GM18907 (cell line): ENCODE results near the gene GPR146.

Experiments used
- ATAC-seq: cut with Tn5 transposase; IDR thresholded peaks from one replicate; pipeline ENCODE4 v1.9.1; 2021; ENCODE audit warnings: mild to moderate bottlenecking, moderate library complexity; ENCODE audit not compliant: unreplicated experiment

Gene GPR146

DNA sequence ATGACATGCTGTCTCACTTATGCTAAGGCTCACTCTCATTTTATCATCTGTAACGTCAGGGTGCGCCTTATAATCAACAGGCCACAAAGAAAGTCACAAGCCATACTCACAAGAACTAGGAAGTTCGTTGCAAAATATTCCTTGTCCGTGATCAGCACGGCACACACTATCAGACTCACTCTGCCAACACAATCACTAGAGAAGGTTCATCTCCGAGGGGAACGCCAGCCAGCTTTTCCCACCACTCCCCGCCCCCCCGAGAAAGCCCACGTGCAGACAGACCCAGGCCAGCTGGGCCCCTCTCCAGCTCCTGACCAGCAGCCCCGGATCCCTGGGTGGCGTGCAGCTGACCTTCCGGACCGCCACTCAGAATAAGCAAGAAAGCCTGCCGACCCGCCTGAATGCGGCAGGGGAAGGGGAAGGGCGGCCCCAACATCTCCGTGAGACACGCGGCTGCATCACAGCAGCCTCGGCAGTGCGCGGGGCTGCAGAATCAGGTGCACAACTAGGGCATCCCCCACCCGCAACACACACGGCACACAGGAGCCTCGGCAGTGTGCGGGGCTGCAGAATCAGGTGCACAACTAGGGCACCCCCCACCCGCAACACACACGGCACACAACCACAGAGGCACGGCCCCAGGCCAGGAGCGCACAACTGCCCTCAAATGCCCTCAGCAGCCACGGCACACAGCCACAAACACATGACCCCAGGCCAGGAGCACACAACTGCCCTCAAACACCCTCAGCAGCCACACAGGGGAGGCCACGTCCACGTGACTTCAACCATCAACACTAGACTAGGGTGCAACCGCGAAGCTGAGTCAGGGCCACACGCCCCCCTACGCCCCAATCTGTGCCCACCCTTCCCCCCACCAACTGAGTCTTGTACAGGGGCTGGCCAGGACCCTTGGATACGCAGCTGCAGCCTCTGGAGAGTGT lies 2.5 kb upstream of the GPR146 start:
- ATAC-seq, result no peak

DNA sequence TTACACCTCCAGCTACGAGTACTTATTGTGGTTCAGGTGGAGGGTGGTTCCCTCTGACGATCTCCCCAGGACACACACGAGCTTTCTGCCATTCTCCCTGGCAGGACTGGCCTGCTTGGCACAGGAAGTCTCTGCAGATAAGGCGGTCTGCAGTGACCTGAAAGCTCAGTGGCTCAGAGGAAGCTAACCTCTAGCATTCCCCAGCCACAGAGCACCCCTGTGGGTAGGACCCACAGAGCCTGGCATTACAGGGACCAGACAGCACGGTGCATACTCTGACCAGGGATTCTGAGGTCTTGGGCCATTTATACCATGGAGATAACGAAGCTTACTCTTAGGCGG lies 1.9 kb upstream of the GPR146 start:
- no peak for ATAC-seq

DNA sequence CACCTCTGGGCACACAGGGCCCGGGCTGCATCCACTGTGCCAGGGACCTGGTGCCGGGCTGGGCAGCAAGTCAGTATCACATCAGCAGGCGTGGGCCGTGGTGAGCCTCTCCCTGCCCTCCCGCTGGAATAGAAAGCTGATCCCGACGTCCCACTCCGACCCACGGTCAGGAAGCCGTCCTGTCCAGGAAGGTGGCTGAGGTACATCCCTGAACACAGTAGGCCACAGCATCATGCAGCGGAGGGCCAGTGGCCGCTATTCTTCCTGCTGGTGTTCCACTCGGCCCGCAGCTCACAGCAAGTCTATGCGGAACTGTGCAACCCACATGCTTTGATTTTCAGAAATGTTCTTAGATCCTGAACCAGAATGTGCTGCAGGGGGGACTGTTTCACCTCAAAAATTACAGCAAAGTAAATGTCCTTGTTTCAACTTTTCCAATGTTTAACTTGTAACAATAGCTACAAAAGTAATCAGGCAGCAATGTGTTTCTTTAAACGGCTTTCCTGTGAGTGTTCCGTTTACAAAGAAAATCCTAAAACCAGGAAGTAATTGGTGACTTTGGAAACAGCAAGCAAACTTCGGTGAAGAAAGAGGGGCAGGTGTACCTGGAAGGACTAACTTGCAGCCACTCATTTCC lies 676 bp upstream of the GPR146 start:
- no peak for ATAC-seq

DNA sequence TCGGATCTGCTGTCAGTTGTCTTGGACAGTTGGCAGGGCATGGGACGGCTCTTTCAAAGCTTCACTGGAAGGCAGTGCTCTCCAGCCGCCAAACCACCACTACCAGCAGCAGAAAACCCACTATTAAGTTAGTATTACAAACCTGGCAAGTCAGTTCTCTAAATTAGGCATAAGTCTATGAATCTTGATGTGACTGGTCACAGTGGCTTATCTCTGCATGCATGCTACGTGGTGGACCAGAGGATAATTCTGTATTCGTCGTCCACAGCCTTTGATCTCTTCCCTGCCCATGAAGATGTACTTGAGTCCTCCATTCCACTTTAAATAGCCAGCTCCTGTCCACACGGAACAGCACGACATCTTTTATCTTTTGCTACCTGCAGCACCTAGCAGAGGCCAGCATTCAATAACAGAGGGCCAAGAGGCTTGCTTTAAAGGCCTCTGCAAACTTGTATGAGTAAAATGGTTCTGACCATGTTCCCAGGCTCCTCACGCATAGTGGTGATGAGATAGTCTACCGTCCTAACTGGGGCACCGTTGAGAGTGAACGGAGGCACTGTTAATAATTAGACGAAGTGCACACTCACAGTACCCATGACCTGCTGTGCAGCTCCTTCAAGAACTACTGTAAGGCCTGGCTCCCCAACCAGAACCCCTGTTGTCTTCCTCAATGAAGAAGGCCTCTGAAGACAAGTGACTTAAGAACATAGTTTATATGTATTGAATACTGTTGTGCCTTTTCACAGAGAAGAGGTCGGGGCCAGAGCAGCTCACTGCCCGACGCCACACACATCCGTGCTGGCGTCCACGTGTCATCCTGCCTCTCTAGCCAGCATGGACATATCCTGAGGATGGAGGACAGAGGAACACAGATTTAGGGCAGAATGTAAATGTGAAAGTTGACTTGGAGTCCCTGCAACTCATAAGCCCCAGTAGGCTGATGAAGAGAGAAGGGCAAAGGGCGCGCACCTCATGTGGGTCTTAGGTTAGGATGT lies 1.0 kb downstream of the GPR146 start:
- no peak for ATAC-seq

DNA sequence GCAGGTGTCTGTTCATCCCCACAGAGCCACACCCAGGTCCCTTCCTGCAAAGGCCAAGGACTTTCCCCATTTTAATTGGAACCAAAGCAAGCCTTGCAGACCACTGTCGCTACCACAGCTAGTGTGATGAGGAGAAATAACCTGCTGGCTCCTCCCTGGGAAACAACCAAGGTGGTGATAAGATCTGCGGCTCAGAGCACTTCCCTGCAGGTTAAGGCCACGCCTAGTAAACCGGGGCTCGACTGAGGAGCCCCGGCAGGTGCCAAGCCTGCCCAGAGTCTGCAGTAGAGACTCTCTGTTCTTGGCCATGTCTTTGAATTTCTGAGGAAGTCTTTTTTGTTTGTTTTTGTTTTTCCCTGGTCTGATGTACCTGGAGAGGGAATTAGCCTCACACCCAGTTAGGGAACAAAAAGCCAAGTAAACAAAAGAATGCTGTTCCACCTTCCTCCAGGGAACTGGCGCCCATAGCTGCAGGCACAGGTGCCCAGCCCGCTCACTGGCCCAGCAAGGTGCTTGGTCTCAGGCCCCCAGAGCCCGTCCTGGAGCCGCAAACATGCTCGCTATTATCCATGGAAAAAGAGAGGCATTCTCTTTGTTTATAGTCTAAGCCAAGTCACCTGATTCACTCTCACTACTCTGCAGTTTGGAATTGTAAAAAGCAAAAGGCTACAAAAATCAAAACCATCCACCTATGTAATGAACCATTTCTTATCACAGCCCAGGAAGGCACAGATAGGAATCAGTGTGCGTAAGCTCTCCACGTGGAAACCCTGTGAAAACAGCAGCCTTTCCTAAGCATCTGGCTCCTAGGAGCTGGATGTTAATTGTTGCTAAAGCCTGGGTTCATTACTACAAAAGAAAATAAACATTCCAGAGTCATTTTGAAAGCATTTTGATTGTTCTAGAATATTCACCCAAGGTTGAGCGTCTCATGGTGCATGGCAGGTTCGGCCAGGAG lies 2.7 kb downstream of the GPR146 start:
- no peak for ATAC-seq

DNA sequence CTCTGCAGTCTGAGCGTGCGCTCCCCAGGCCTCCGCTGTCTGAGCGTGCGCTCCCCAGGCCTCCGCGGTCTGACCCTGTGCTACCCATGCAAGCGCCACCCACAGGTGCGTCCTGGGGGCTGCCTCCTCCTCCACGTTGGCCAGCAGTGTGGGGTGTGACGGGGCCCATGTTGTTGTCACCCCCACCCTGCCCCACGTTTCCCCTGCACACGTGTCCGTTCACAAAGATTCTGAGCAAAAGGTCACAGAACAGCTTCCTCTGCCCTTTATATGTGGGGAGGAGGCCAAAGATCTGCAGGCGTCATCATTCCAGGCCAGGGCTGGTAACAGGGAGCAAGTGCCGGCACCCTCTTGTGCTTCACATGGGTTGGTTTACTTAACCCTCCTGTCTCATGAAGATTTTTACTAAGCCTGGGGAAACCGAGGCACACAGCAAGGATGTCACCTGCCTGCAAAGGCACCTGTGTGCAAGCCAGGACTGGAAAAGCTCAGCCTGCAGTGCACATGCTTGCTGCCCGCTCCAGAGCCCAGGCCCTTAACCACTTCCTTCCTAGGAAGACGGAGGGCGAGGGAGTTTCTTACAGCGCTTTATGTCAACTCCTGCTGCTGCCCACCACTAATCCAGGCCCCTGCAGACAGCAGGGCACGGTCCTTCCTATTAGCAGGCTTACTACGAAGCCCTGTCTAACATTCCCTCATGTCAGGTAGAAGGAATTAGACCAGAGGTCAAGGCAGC lies 4.8 kb downstream of the GPR146 start:
- no peak for ATAC-seq

DNA sequence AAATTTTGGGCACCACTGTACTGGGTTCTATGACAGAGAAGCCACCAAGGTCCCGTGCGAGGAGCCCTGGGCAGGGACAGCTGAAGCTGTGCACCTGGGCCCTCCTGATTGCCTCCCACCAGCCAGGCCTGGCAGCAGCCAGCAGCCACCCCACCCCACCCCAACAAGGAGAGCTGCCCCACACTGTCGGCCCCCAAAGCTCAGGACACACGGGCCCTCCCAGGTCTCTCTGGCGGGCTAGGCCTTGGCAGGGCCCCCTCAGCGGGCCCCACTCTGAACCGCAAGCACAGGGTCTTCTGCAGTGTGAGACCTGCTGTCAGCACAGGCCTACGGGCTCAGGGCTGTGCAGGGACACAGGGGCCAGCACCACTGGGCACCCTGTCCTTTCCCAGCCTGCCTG lies 5.5 kb downstream of the GPR146 start:
- ATAC-seq, result no peak

DNA sequence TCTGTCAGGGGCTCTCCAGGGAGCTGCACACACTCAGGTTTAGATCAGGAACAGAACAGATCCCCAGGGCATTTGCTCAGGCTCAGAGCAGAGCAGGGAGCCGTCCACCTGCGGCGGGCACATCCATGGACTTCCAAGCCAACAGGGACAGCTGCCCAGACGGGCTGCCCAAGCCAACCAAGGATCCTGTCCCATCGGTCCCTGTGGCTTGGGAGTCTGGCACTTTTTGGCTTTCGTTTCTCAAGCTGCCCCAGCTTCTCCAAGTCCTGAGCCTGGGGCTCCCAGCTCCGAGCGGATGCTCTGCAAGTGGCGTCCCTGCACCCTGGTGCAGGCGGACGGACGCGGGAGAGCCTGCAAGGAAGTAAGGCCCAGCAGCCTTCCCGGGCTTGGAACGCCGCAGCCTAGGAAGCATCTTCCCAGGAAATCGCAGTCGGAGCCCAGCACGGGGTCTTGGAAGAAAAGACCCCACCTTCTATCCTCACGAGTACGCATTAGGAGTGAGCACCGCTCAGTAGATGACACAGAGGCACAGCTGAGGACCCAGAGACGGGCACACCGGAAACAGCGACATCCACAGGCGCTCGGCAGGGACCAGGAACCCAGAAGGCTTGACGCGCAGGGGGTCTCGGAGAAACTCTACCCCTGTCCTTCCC lies 6.0 kb downstream of the GPR146 start:
- no peak for ATAC-seq

DNA sequence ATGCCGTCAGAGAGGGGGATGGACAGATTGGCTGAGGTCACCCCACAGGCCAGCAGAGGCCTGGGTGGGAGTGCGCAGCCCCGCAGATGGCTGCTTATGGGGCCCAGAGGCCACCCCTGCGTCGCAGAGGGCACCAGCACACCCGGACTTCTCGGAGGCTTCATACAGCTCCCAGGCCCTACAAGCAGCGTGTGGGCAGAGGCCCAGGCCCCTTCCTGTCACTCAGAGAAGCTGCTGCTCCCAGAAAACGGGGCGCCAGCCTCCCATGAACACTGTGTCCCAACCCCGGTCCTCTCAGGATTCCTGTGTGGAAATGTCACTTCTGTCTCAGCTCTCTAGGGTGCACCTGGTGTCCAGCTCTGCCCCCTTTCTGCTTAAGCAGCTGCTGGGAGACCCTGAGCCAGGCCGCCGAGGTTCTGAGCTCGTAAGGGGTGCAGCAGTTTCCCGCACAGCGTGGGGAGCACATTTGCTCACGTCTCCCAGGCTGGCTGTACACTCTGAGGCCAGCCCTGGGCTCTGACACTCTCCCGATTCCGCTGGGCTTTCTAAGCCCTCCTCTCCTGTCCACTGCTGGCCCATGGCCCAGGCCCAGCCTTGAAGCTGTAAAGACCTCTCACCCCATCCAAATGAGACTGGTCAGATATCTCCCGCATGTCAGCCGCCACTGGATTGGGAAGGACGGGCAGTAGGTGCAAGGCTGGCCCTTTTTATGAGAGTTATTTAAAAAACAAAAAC lies 6.8 kb downstream of the GPR146 start:
- no peak for ATAC-seq

DNA sequence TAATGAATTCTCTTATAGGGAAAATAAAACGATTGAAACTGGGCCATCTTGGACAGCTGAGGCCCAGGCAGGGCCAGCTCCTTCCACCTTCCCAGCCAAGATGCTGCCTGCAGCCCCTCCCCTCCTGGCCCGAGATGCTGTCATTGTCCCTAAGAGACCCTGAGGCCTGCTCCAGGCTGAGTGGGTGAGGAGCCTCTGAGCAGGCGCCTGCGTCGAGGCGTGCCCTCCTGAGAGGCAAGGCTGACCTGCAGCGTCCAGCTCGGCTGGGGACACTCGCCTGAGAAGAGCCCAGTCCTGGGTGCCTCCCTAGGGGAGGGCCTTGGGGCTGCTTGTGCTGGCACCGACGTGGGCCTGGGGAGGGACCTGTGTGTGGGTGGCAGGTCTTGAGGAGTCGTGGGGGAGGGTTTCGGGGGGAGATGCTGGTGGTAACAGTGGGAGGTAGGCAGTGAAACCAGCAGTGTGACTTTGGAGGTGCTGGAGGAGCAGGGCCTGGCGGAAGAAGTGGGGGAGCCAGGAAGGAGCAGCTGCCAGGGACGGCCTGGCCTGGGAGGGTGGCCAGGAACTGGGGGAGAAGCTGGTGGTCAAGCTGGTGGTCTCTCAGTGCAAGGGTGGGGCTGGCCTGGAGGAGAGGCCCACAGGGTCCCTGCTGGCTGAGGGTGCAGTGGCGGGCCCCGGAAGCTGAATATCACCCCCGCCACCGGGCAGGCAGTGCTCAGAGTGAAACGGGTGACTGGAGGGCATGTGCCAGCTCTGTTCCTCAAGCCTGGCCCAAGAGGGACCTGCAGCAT lies 7.9 kb downstream of the GPR146 start:
- ATAC-seq, result no peak

DNA sequence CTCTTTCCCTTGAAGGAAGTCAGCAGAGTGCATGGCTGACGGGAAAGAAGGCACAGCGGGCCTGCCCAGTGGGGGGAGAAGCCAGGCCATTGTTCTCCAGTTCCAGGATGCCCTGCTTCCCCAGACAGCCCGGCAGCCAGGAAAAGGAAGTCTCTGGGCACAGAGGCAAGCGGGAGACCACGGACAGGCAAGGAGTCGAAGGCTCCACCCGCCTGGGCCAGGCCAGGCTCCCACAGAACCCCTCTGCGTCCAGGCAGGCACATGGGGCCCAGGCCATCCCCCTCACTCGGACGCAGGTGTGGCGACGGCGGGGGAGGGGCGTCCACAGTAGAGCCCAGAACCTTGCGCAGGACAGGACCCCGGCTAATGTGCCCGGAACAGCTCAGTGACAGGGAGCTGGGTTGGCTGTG lies 8.7 kb downstream of the GPR146 start:
- ATAC-seq, result no peak

DNA sequence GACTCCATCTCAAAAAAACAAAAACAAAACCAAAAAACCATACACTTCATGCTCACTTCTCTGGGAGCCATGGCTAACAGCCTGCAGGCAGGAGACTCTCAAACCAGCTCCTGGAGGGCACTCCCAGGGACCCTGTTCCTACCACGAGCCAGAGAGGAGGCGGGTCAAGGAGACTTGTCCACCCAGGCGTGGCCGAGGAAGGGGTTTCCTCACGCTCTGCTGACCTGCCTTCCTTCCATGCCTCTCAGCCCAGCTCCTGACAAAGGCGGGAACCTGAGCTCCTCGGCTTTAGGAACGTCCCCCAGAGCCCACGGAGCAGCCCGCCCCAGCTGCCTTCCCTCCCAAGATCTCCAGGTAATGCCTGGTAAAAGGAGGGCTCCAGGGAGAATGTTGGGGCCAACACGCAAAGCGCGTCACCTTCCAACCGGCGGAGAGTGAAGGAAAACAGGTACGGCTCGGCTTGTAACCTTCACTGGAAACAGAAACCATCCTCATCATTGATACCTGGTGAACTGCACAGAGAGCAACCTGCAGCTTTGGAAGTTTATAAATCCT lies 9.5 kb downstream of the GPR146 start:
- no peak for ATAC-seq

DNA sequence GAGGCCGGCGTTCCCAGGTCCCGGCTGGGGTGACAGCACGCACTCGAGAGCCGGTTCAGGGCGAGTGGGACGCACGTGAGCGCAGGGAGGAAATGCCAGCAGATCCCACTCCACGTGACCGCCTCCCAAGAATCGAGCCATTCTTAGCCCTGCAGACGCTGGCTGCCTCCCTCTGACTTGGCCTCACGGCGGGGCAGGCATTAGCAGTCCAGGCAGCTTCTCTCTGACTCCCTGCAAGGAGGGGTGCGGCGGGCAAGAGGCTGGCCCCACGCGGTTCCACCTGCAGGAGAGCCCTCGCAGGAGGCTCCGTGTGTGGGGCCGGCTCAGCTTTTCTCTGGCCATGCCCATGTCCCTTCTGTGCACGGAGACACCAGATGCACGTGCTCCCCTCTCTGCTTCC lies 10.1 kb downstream of the GPR146 start:
- ATAC-seq, result no peak

DNA sequence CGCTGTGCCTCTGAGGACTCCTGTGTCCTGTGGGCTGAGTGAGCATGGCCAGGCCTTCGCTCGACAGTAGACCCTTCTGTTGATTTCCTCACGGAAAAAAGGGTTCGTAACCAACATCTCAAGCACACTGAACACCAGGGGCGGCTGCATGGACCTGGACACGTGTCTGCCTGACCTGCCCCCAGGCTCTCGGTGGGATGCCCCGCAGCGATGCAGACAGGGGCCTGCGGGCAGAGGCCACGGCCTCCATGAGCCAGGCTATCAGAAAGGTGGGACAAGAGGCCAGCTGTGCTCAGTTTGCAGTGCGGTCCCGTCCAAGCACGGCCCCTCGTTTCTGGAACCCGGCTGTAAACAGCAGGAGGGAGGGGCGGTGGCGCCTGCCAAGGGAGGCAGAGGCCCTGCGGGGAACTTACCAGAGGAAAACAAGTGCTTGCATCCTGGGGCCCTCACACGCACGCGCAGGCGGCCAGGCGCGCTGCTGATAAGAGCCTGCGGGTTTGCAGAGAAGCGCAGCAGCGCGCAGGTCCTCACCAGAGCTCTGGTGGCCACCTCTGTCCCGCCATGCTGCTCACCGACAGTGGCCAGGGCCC lies 10.6 kb downstream of the GPR146 start:
- no peak for ATAC-seq

DNA sequence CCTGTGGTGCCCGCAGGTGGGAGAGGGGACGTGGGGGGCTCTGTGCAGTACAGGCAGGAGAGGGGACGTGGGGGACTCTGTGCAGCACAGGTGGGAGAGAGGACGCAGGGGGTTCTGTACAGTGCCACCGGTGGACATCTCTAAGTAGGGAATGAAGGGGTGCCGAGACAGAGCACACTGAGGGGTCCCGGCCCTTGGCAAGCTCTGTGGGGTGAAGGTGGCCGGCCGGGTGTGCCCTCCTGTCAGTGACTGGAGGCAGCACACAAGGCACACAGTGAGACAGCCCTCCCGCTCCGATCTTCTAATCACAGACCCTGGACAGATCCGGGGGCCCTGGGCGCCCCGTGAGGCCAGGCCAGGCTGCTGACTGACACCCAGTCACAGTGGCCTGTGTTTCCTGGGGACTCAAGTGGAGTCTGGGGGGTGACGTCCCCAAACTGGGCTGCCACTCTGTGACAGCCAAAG lies 11.2 kb downstream of the GPR146 start:
- no peak for ATAC-seq

DNA sequence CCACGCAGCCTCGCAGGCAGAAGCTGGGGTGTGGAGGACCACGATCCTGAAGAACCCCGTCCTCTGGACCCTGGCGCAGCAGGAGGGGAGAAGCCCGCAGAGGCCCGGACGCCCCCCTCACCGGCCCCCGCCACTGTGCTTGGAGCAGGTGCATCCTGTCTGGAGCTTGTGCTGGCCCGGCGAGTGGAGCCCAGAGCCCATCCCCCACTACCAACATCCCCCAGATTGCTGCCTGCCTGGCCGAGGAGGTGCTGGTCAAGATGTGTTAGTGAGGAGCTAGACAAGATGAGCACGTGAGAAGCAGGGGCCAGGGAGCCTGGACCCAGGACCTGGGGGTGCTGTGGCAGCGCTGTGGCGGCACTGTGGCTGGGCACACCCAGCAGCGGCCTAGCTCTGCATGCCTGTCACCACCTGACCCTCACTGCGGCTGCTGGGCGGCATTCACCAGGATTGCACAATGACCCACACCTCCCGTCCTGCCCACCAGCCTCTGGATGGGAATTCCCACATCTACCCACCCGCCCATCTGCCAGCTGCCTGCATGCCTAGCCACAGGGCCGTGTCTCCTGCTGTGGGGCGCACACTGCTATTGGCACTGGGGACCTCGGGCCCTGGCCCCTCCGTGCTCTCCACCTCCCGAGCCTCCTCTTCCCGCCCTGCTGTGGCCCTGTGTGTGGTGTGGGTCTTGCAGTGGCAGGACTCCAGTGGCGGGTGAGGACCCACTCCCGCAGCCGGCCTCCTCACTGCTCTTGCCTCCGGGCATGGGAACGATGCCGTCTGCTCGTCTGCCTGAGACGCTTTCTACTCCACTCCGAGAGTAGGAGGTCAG lies 11.8 kb downstream of the GPR146 start:
- no peak for ATAC-seq
